NOMO-1 treated with dmso at 0.1 percent for 144 hours (cell line): Measurements from ENCODE around the gene SLC12A5.

Experiments used
- DNase-seq: peaks from one replicate; lab custom pipeline; 2025; ENCODE audit not compliant: unreplicated experiment; lab: John Stamatoyannopoulos, UW

The SLC12A5 gene

DNA sequence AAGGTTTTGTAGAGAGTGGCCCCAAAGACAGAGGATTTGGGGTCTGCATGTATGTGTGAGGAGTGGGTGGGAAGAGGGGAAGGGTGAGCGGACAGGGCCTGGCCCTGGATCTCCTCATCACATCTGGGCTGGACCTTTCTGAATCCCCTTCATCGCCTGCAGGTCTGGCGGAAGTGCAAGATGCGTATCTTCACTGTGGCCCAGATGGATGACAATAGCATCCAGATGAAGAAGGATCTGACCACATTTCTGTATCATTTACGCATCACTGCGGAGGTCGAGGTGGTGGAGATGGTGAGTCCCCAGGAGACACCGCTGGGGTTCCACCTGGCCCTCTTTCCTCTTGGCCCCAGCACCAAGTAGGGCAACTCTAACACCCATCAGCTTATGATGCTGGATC, 24.4 kb downstream of the SLC12A5 start:
- no peak for DNase-seq

DNA sequence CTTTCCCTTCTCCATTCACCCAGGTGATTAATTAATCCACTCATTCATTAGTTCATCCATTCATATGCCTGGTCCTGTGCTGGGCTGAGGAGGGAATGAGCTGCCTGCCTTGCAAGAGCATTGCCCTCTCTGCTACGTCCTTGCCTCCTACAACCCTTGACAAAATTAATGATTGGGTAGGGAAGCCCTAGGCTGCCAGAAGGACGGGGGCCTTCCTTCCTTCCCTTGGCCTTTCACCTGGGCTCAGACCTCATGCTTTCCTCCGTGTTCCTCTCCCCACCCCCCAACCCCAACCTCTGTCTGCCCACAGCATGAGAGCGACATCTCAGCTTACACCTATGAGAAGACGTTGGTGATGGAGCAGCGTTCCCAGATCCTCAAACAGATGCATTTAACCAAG, 25.6 kb downstream of the SLC12A5 start:
- no peak for DNase-seq

DNA sequence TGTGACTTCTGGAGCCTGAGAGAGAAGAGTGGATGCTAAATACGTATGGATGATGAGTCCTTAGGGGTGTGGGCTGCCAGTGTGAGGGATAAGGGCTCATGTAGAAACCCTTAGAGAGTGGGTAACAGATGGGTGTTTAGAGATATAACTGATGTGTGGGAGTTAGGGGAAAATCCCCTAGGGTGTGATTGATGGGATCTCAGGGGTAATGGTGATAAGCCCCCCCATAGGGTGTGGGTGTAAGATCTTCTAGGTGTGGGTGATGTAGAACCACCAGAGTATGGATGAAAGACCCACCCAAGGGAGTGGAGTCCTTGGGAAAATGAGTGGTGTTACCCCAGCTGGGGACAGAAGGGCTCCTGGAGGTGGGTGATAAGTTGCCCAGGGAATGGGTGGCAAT, 26.3 kb downstream of the SLC12A5 start:
- no peak for DNase-seq

DNA sequence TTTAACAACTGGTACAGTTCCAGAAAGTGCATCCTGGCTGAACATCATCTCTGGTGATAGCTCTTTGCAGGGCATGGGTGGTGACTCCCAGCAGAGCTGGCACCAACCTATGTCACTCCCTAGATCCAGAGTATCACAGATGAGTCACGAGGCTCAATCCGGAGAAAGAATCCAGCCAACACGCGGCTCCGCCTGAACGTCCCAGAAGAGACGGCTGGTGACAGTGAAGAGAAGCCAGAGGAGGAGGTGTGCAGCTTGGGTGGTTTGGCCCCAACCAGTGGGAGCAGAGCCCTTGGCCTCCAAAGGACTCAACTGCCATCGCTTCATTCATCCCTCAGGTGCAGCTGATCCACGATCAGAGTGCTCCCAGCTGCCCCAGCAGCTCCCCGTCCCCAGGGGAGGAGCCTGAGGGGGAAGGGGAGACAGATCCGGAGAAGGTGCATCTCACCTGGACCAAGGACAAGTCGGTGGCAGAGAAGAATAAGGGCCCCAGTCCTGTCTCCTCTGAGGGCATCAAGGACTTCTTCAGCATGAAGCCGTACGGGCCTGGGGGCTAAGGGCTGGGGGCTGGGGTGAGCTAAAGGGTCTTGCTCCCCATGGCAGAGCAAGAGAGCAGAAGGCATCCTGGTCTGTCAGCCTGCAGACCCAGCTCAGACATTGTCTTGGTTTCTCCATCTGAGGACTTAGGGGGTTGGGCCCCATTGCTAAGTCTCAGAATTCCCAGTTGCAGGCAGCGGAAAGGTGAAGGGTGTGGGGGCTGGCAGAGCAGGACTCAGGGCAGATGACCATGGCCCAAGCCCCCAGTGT, 27.2 kb downstream of the SLC12A5 start:
- no peak for DNase-seq

DNA sequence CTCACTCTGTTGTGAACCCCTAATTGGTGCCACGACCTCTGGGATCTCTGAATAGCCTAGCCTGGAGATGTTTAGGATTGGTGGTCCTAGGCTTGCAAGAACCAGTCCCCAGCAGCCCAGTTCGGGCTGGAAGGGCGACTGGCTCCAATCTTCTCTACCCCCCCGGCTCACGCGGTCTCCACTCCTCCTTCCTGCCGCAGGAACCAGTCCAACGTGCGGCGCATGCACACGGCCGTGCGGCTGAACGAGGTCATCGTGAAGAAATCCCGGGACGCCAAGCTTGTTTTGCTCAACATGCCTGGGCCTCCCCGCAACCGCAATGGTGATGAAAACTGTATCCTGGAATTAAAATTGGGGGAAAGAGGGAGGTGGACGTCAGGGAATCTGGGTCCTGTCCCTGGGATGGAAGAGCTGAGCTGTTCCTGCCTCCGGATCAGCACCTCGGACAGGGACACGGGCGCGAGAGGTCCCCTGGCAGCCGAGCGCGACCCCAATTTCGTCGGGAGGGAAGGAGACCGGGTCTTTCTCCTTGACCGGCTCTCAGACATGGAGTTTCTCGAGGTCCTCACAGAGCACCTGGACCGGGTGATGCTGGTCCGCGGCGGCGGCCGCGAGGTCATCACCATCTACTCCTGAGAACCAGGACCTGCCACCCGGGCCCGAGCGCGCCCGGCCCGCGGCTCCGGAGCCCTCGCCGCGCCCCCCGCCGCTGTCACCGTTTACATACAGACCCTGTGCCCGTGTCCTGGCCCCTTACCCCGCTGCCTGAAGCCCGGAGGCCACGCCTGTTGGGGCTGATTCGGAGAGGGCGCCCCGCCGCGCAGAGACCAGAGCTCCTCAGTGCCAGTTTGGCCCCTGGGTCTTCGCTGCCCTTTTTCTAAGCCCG, 28.2 kb downstream of the SLC12A5 start:
- DNase-seq, result no peak

DNA sequence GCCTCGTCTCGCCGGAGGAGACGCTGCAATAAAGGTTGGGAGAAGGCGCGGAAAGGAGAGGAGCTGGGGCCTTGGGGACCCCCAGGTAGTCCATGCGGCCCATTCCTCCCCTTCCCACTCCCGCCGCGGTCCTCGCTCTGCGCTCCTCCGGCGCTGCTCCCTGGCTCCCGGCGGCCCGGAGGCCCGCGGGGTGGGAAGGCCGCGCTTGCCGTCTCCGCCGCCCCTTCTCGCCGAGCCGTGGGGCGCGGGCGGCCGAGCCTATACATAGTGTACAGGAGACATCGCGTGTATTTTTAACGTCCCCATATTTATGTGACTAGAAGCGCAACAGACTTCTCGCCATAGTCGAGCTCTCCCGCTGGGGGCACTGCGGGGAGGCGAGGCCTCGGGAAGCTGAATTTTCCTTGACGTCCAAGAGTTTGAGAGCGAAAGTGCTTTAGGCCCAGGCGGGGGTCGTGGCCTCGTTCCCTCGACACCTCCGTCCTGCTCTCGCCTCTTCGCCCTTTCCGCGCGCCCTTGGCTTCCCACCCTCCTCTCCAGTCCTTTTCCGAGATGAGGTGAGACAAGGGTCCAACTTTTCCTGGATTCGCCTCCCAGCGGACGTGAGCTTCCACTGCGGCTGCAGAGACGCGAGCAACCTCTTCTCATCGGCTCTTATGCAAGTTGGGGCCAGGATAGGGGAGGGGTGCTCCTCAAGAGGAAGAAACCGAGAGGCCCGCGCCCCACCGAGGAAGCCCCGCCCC, 29.0 kb downstream of the SLC12A5 start:
- DNase-seq, result peak; percentile 50

DNA sequence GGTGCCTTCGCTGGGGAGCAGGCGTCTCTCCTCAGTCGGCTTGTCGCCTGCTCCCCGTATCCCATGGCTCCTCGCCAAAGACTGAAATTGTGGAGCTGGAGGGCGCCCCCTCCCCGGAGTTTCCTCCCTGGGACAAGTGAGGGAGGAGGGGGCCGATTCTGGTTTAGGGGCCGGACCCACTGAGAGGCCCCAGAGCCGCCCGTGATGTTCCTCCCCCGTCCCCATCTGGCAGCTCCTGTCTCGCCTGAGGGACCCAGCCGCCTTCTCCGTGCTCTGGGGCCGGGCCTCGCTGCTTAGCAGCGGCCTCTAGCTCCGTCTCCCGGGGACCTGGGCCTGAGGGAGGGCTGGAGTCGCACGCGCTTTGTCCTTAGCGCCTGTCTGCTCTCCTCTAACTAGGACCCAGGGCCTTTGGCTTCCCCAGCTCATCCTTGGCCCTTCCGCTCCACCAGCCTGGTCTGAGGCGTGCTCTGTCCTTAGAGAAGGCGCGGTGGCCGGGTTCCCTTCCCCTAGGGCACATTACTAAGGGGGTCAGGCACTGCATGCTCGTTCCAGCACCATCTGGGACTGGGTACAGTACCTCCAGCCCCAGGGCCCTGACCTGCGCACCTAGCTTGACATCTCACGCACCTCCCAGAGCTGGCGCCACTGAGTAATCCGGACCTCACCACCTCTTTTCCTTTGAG, 29.7 kb downstream of the SLC12A5 start:
- no peak for DNase-seq

DNA sequence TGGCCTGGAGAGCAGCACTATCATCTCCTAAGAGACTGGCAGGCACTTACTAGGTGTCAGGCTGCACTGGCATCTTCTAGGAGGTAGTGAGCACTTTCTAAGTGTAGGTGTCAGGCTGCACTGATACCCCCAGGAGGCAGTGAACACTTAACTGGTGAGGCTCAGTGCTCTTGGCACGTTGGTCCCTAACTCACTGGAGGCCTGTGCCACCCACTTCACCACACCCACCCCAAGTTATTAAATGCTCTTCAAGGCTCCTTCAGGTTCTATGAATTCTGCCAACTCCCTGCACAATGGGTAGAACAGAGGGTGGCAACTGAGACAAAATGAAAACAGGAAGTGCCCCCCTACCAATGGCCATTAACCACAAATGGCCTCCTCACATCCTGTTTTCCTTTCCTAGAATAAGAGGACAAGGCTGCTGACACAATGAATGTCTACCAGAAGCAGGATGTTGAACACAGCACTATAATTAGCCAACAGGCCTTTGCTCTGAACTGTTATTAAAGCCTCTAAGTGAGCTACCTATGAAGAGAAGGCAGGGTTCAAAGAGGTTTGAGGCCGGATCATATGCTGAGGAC, 31.4 kb downstream of the SLC12A5 start:
- peak; percentile 47 for DNase-seq

DNA sequence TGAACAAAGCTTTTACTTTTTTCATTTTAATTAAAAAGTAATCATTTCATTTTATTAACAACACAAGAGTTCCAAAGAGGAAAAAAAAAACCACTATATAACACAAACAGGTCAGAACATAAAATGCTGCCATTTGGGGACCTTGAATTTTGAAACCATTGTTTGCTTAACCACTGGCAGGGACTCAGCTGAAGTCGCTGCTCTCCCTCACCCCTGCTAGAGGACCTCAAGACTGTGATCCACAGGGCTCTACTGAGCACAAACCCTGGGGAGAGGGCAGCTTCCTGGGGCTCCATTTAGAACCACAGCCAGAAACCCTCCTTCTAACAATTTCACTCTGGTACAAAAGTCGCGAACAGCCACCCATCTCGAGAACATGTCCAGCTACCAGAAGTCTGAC, 32.0 kb downstream of the SLC12A5 start:
- no peak for DNase-seq

DNA sequence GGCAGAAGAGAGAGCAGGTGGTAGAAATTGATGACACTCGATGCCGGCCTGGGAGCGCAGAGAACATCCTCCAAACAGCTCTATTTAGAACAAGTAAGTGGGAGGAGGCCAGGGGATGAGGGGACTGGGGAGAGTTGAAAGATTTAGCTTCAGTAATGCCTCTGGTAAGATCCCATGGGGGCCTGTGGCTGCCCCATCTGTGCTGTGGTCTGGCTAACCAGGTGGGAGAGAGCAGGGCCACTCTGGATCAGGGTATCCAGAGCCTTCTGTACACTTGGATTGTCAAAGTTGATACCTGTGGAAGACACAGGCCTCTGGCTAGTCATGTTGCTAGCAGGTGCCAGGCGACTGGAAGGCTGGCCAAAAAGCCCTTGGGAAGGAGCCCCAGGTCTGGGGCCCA, 33.1 kb downstream of the SLC12A5 start:
- DNase-seq, result no peak

DNA sequence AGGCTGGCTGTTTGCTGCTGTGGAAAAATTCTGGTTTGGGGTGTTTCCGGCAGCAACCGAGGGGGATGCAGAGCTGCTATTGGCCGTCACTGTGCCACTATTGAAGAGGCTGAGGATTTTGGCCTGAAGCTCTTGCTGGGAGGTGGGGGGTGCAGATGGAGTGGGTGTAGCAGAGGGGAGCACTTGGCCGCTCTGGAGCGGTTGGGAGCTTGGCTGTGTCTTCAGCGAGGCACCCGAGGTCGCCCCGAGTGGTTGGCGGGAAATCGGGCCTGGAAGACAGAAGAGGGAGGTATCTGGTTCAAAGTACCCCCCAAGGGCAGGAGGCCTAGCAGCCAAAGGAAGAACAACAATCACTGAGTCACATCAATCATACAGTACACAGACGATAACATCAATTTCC, 33.6 kb downstream of the SLC12A5 start:
- no peak for DNase-seq

DNA sequence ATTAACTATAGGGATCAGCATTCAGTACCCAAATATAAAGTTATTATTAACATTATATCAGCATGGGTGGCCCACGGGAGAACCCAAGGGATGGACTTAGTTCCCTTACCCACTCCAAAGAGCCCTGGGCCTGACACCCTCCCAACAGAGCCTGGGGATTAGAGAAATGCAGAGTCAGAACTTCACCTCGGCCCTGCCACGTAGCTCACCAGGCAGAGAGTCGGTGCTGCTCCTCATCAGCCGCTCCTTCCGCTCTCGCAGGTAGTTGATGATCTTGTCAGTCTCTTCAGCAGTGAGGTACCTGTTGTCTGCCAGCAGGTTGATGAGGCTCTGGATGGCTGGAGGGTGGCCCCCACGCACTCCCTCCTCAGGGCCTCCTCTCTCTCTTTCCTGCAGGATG, 34.1 kb downstream of the SLC12A5 start:
- no peak for DNase-seq

DNA sequence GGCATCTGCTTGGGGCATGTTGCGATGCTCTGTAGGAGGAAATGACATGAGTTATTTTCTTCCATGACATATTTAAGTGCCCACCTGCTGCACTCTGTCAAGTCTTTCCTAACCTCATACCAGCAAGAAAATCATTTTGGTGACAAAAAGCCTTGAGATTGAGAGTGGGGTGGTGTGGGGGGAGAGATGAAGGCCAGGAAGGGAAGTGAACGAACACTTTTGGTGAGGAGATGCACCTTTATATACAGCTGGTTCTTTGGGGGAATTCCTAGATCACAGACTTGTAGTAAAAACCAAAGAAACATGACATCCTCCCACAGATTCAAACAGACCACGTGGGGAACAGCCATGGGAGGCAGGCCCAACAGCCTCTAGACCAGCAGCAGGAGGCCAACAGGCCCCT, 34.6 kb downstream of the SLC12A5 start:
- DNase-seq, result no peak

DNA sequence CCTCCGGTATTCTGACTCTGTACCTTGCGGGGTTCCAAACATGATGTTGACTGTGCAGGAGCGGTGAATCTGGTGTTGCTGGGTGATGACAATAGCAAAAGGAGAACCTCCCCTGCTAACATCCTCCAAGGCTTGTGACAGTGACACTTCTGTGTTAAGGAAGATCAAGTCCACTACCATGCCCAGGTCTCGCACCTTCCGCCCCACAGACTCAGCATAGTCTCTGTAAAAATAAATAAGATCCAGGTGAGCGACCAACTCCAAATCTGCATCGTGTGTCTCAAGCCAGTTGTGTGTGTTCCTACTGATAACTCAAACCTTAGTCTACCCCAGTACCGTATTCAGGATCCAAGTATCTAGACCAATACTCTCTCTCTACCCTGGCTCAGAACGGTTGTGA, 36.0 kb downstream of the SLC12A5 start:
- no peak for DNase-seq

DNA sequence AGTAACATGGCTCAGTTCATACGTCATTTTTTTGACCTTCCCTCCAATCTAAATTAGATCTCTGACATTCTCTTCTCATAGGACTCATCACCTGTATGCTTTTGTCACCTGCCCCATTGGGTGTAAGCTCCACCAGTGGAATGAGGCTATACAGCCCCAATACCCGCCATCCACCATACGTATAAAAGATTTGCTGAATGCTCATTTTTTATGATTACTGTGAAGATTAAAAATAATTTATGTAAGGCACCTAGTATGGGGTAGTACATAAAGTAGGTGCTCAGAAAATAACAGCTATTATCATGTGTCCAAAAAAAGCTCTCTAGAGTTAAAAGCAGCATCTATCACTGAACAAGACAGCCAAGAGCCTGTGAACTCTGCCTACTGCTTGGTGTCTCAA, 36.7 kb downstream of the SLC12A5 start:
- no peak for DNase-seq

DNA sequence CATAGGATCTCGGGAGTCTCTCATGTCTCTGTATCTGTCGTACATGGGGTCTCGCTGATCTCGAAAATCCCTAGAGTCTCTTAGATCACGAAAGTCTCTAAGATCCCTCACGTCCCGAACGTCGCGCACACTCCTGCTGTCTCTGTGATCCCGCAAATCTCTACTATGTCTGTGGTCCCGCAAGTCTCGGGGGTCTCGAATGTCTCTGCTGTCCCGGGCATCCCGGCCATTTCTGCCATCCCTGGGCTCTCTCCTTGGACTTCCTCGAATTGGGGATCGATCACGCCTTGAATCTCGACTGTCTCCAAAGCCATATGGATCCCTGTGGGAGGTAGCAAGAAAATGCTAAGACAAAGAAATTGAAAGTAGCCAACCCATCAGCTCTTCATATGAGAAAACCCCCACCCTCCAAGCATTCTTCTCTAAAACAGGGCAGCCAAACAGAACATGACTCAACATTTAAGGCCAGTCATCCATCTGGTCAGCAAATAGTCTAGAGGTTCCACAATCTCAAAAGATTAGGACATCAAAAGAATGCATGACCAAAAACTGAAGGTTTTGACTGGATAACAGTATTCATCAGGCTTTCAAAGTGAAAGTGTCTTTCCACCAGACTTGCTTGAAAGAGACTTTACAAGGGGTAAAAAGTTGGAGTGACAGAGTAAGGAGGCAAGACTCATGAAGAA, 41.3 kb downstream of the SLC12A5 start:
- DNase-seq, result no peak

DNA sequence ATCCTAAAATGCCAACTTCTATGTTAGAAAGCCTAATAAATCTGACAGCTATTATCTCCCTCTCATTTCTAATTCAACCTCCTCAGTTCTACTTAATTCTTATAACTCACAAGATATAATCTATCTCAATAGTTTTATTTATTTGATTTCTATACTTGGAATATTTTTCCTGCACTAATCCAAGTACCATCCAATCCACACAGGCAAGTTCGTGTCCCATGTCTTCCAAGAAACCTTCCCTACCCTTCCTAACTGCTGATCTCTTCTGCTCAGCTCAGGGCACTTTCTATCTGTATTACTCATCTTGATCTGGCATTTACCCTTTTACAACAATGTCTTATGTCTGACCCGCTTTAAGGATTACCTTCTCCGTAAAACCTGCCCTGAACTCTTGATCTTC, 42.6 kb downstream of the SLC12A5 start:
- DNase-seq, result no peak

DNA sequence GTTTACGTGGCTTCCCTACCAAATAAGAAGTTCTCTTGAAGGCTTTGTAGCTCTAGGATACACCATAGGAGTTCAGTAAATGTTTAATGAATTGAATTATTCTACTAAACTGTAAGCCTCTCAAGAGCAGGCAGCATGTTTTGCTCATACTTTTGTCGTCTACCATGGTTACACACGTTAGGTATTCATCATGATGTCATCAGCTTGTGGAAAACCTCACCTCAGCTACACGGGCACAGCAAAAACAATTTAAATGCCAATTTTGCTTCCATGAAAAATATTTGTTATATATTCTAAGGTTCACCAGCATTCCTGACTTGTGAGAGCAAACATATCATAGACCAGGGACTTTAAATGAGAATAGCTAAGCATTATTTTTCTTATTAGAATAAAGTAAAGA, 44.0 kb downstream of the SLC12A5 start:
- DNase-seq, result no peak

DNA sequence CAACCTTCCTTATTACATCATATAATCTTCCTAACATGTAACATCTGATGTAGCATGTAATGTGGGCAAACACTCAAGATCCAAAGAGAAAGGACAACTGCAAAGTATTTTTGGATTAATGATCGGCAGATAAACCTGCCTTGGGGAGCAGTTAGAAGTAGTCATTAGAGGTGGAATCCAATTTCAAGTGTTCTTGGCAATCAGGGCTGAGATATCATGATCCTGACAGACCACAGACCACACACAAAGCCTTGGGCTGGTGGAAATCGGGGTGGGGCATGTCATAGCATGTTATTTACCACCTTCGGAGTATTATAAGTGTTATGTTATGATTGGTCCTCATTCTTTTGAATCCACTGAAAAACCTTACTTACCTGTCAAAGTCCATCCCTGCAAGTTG, 44.4 kb downstream of the SLC12A5 start:
- no peak for DNase-seq

DNA sequence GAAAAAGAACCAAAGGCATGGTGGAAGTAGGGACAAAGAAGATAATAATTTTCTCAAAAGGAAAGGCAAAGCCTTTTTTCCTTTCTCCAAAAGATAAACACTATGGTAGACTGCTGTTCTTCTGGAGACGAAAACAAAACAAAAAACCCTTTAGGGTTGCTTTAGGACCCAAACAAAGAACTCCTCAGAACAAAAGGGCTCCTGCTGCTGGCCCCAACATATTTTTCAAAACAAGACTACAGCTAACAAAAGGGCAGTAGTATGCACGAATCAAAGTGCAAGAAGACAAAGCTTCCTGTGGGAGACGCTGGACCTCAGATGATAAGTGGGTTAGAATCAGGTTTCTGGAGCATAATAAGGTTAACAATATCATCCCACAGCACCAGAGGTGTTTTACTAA, 45.0 kb downstream of the SLC12A5 start:
- no peak for DNase-seq
